UCSD-AML1 (cell line): ENCODE measurements around the gene SEM1.
"Not testable (repeated sequence)": the region's sequence is repeated elsewhere in the genome, so short reads cannot be mapped to it uniquely, and the experiment has no call there.

Experiments used
- DNase-seq: peaks from one replicate; lab custom pipeline; 2025; ENCODE audit not compliant: unreplicated experiment; lab: John Stamatoyannopoulos, UW

SEM1 gene

GRCh38 chr7:96709381-96710228 lies at the start of gene SEM1:
Gene SEM1 (minus strand): TSS chr7:96709846. CDS start chr7:96709763, 83 bp downstream.
- DNase-seq, result peak; percentile 72

GRCh38 chr7:96757880-96758279 lies 48.2 kb upstream of the SEM1 start:
- not testable (repeated sequence) for DNase-seq

GRCh38 chr7:96747418-96747940 lies 37.8 kb upstream of the SEM1 start:
- DNase-seq, result no peak

- DNase-seq, result no peak
Observed at GRCh38 chr7:96740130-96740529, 30.5 kb upstream of the SEM1 start.

GRCh38 chr7:96739609-96740008 lies 30.0 kb upstream of the SEM1 start:
- no peak for DNase-seq

- DNase-seq, result no peak
Observed at GRCh38 chr7:96739167-96739566, 29.5 kb upstream of the SEM1 start.

- no peak for DNase-seq
Observed at GRCh38 chr7:96738705-96739104, 29.1 kb upstream of the SEM1 start.

GRCh38 chr7:96737545-96738050 lies 28.0 kb upstream of the SEM1 start:
- no peak for DNase-seq

- no peak for DNase-seq
Observed at GRCh38 chr7:96734343-96734742, 24.7 kb upstream of the SEM1 start.

- no peak for DNase-seq
Observed at GRCh38 chr7:96729820-96730219, 20.2 kb upstream of the SEM1 start.

GRCh38 chr7:96728139-96728538 lies 18.5 kb upstream of the SEM1 start:
- DNase-seq, result no peak

GRCh38 chr7:96727534-96728088 lies 18.0 kb upstream of the SEM1 start:
- DNase-seq, result no peak

GRCh38 chr7:96723622-96724021 lies 14.0 kb upstream of the SEM1 start:
- DNase-seq, result no peak

- DNase-seq, result not testable (repeated sequence)
Observed at GRCh38 chr7:96722928-96723327, 13.3 kb upstream of the SEM1 start.

GRCh38 chr7:96720843-96721242 lies 11.2 kb upstream of the SEM1 start:
- DNase-seq, result no peak

- DNase-seq, result no peak
Observed at GRCh38 chr7:96719164-96719563, 9.5 kb upstream of the SEM1 start.

- no peak for DNase-seq
Observed at GRCh38 chr7:96718107-96719003, 8.7 kb upstream of the SEM1 start.

GRCh38 chr7:96713037-96713436 lies 3.4 kb upstream of the SEM1 start:
- DNase-seq, result no peak

GRCh38 chr7:96710544-96710943 lies 898 bp upstream of the SEM1 start:
- no peak for DNase-seq

GRCh38 chr7:96708872-96709271 lies 774 bp downstream of the SEM1 start:
- DNase-seq, result no peak
